A549 (cell line): ENCODE results near the gene GLRX3.

ENCODE experiments used
- CHD2 ChIP-seq: fragments of 150-350 bp; IDR thresholded peaks from 2 replicates; pipeline ENCODE4 v1.6.1; 2014; ENCODE audit warnings: low read length; ENCODE audit not compliant: partially characterized antibody
- CTCF ChIP-seq: fragments of >200 bp; sonication (Bioruptor Twin); formaldehyde crosslinking; IDR thresholded peaks from 3 replicates; pipeline ENCODE4 v1.5.1; 2016
- EP300 ChIP-seq, 2 experiments: fragments of >200 bp; sonication (Bioruptor Twin); formaldehyde crosslinking; IDR thresholded peaks; 2 replicates in 1 of 2; 3 replicates in 1 of 2; pipeline ENCODE4 v1.6.1; 2016 to 2017
- JUNB ChIP-seq: fragments of >200 bp; sonication (Bioruptor Twin); formaldehyde crosslinking; IDR thresholded peaks from 2 replicates; pipeline ENCODE4 v1.6.1; 2016
- POLR2A ChIP-seq: IDR thresholded peaks from 2 replicates; pipeline ENCODE4 v1.6.1; 2012; ENCODE audit warnings: mild to moderate bottlenecking, low read length
- RAD21 ChIP-seq, 2 experiments: fragments of >200 bp in 1 of 2; sonication (Bioruptor Twin) in 1 of 2; formaldehyde crosslinking in 1 of 2; IDR thresholded peaks in 1 of 2; conservative IDR thresholded peaks in 1 of 2; 2 replicates in 1 of 2; 3 replicates in 1 of 2; pipeline ENCODE4 v1.6.1; 2012 to 2018; ENCODE audit warnings: inconsistent platforms in 1 of 2
- REST ChIP-seq: fragments of 200-600 bp; sonication (generic); IDR thresholded peaks from 2 replicates; pipeline ENCODE4 v1.6.1; 2016; ENCODE audit warnings: antibody characterized with exemption, mild to moderate bottlenecking, moderate library complexity
- USF2 ChIP-seq: fragments of 450-650 bp; IDR thresholded peaks from 2 replicates; pipeline ENCODE4 v1.6.1; 2014; ENCODE audit warnings: antibody characterized with exemption

- TF ChIP-seq RAD21 (conservative IDR thresholded peaks at IDR 0.05 in 1 of 2, IDR thresholded peaks at IDR 0.05 in 1 of 2) (no peak), USF2 (no peak), CTCF (no peak), CHD2 (no peak), REST (no peak), POLR2A (no peak), EP300 (IDR thresholded peaks at IDR 0.05) (no peak), JUNB (no peak)
Measured at GRCh38 chr10:130218181-130218641, 82.0 kb downstream of the GLRX3 start.
